Activated naive CD8-positive, alpha-beta T cell treated with anti-CD3 and anti-CD28 coated beads for 36 hours (primary cell): ENCODE measurements around the gene TMEM120A. TPM values are rescaled to one million over a fixed set of nuclear protein-coding genes. Genes with fewer than 3 reads are reported as not detected.

Experiments
- DNase-seq: peaks from one replicate; pipeline ENCODE4 v3.0.0; 2021
- H3K27ac Mint-ChIP-seq: one replicate; pipeline ENCODE4 v1.8.0; 2022; ENCODE audit warnings: mild to moderate bottlenecking, moderate library complexity, mixed read lengths
- H3K27me3 Mint-ChIP-seq: one replicate; pipeline ENCODE4 v1.8.0; 2022; ENCODE audit warnings: mild to moderate bottlenecking, mixed read lengths
- H3K36me3 Mint-ChIP-seq: one replicate; pipeline ENCODE4 v1.8.0; 2021; ENCODE audit warnings: mild to moderate bottlenecking, mixed read lengths
- H3K4me1 Mint-ChIP-seq: one replicate; pipeline ENCODE4 v1.8.0; 2021; ENCODE audit warnings: mixed read lengths
- H3K4me3 Mint-ChIP-seq: one replicate; pipeline ENCODE4 v1.8.0; 2022; ENCODE audit warnings: mild to moderate bottlenecking, moderate library complexity, mixed read lengths
- H3K9me3 Mint-ChIP-seq: one replicate; pipeline ENCODE4 v1.8.0; 2022; ENCODE audit warnings: mixed read lengths
- total RNA-seq, 2 experiments: library from RNA; stranded (reverse); gene quantifications; one replicate each; pipeline ENCODE4 v1.2.3, GENCODE V29; 2021

TMEM120A gene
- total RNA-seq, 2 experiments from 2014 or later, result 19.6 to 22.1 TPM

GRCh38 chr7:75961218-75961617 is 33.2 kb downstream of the TMEM120A start:
- no peak for DNase-seq
- Mint-ChIP-seq H3K9me3 (no peaks in the 10 kb centered on the region), H3K36me3 (peaks cover 4% of the 10 kb centered on the region), H3K27ac (no peak overlapping the region), H3K4me1 (no peaks in the 10 kb centered on the region), H3K27me3 (no peaks in the 10 kb centered on the region), H3K4me3 (no peak overlapping the region)

- H3K36me3 Mint-ChIP-seq, result peaks cover 4% of the 10 kb centered on the region
- no peaks in the 10 kb centered on the region for H3K9me3 Mint-ChIP-seq
- no peaks in the 10 kb centered on the region for H3K4me1 Mint-ChIP-seq
- no peak for DNase-seq
- no peaks in the 10 kb centered on the region for H3K27me3 Mint-ChIP-seq
- no peak overlapping the region for H3K4me3 Mint-ChIP-seq
- no peak overlapping the region for H3K27ac Mint-ChIP-seq
Observed at GRCh38 chr7:75960372-75960771, 34.0 kb downstream of the TMEM120A start.

DNA sequence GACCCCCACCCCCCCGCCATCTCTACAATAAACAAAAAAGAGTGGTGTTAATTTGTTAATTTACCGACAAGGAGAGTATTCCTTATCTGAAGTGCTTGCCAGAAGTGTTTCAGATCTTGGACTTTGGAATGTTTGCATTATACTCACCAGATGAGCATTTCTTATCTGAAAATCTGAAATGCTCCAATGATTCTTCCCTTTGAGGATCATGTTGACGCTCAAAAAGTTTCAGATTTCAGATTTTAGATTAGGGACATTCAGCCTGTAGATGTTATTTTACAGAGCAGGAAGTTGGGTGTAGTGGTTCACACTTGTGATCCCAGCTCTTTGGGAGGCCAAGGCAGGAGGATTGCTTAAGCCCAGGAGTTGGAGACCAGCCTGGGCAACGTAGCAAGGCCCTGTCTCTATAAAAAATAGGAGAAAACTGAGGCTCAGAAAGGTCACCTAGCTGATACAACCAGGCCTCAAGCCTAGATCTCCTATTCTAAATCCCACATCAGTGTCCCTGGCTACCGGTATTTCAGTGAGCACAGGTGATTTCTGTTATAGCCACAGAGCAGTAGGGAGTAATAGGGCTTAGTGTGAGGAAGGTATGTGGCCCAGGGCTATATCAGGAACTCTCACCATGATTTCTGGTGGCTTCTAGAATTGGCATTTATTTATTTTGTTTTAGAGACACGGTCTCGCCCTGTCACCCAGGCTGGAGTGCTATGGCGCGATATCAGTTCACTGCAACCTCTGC is 35.4 kb downstream of the TMEM120A start:
- Mint-ChIP-seq H3K9me3 (no peaks in the 10 kb centered on the region), H3K36me3 (peaks cover 4% of the 10 kb centered on the region), H3K4me1 (no peaks in the 10 kb centered on the region), H3K27me3 (no peaks in the 10 kb centered on the region), H3K27ac (no peak overlapping the region), H3K4me3 (no peak overlapping the region)
- no peak for DNase-seq

- Mint-ChIP-seq H3K27me3 (no peaks in the 10 kb centered on the region), H3K9me3 (no peaks in the 10 kb centered on the region), H3K27ac (no peak overlapping the region), H3K36me3 (peaks cover 4% of the 10 kb centered on the region), H3K4me3 (no peak overlapping the region), H3K4me1 (no peaks in the 10 kb centered on the region)
- DNase-seq, result no peak
Observed at GRCh38 chr7:75957021-75957736, 37.2 kb downstream of the TMEM120A start.

GRCh38 chr7:75955331-75955955 is 39.0 kb downstream of the TMEM120A start:
- no peak overlapping the region for H3K27ac Mint-ChIP-seq
- no peak for DNase-seq
- no peak overlapping the region for H3K4me3 Mint-ChIP-seq
- H3K27me3 Mint-ChIP-seq, result no peaks in the 10 kb centered on the region
- no peaks in the 10 kb centered on the region for H3K9me3 Mint-ChIP-seq
- peaks cover 4% of the 10 kb centered on the region for H3K36me3 Mint-ChIP-seq
- H3K4me1 Mint-ChIP-seq, result no peaks in the 10 kb centered on the region

GRCh38 chr7:75953931-75954330 is 40.5 kb downstream of the TMEM120A start:
- Mint-ChIP-seq H3K9me3 (no peaks in the 10 kb centered on the region), H3K36me3 (peaks cover 4% of the 10 kb centered on the region), H3K27me3 (no peaks in the 10 kb centered on the region), H3K4me1 (no peaks in the 10 kb centered on the region), H3K4me3 (no peak overlapping the region), H3K27ac (no peak overlapping the region)
- DNase-seq, result no peak

DNA sequence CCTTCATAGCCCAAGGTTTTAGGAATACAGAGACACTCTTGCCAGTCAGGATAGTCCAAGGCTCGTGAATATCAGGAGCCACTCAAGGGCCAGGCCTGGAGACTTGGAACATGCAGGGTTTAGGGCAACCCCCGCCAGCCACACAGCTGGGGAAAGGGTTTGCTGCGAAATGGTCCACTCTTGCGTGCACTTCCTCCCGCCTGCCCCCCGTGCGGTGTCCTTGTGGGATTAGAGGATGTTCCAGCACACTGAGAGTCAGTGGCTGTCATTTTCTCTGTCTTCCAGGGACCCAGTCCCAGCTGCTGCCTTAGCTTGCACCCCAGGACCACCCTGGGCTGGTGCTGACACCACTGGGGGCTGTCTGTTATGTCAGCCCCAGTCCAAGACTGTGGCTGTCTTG is 41.0 kb downstream of the TMEM120A start:
- Mint-ChIP-seq H3K9me3 (no peaks in the 10 kb centered on the region), H3K4me3 (no peak overlapping the region), H3K36me3 (peaks cover 4% of the 10 kb centered on the region), H3K27me3 (no peaks in the 10 kb centered on the region), H3K27ac (no peak overlapping the region), H3K4me1 (no peaks in the 10 kb centered on the region)
- DNase-seq, result no peak

DNA sequence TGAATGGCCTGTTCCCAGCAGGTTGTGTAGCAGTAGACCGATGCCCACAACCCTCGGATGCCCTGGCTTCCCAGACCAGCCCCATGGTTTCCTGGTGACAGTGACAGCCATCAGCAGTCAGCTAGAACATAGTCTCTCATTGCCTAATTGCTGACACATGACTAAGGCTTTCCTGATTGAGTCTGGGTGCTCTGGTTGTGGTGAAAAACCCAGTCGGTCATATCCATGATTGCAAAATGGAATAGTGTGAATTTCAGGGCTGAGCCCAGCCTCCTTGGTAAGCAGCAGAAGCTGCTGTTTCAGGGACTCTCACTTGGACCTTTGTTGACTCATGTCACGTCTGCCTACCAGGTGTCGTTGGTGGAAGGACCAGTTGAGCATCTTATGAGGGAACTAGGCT is 42.9 kb downstream of the TMEM120A start:
- peaks cover 2% of the 10 kb centered on the region for H3K36me3 Mint-ChIP-seq
- no peaks in the 10 kb centered on the region for H3K27me3 Mint-ChIP-seq
- no peak overlapping the region for H3K4me3 Mint-ChIP-seq
- H3K4me1 Mint-ChIP-seq, result peaks cover 4% of the 10 kb centered on the region
- H3K27ac Mint-ChIP-seq, result no peak overlapping the region
- no peak for DNase-seq
- no peaks in the 10 kb centered on the region for H3K9me3 Mint-ChIP-seq

DNA sequence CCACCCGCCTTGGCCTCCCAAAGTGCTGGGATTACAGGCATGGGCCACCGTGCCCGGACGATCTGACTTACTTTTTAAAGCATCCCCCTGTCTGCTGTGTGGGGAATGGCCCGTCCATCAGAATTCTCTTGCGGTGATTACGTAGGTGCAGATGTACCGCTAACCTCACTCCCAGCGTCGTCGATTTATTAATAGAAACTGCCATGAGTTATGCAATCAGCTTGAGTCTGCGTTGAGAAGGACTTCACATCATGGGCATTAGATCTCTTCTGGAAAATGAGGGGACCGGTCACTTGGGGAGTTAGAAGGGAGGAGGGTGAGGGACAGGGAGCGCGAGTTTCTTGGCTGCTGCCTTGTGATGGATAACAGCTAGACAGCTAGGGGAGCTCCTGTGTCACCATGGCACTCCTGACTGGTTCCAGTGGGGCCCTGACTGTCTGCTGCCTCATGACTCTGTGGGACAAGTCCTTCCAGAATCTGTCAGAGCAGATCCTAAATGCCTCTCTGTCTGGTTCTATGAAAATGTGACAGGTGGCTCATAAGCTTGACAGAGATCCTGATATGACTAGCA is 44.2 kb downstream of the TMEM120A start:
- Mint-ChIP-seq H3K27me3 (no peaks in the 10 kb centered on the region), H3K27ac (no peak overlapping the region), H3K9me3 (no peaks in the 10 kb centered on the region), H3K4me3 (no peak overlapping the region), H3K4me1 (peaks cover 16% of the 10 kb centered on the region), H3K36me3 (peaks cover 2% of the 10 kb centered on the region)
- no peak for DNase-seq

DNA sequence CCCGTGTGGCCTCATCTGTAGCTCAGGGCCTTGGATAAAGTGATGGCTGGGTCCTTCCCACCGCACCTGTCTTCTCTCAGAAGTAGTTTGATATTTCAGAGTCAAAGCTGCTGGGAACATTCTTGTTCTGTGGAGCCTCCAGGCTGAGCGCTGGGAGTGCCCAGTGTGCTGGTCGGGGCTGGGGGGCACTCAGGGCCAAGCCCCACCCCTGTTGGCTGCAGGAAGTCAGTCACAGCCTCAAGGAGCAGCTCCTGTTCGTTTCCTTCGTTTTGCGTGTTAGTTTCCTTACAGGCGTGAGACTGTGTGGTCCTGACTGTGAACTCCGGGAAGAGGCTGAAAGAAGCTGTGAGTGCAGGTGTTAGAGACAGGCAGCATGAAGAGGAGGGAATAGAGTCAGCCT is 46.2 kb downstream of the TMEM120A start:
- peaks cover 18% of the 10 kb centered on the region for H3K4me1 Mint-ChIP-seq
- H3K36me3 Mint-ChIP-seq, result peaks cover 2% of the 10 kb centered on the region
- no peaks in the 10 kb centered on the region for H3K9me3 Mint-ChIP-seq
- H3K27ac Mint-ChIP-seq, result no peak overlapping the region
- no peaks in the 10 kb centered on the region for H3K27me3 Mint-ChIP-seq
- no peak overlapping the region for H3K4me3 Mint-ChIP-seq
- no peak for DNase-seq

GRCh38 chr7:75946207-75946855 is 48.1 kb downstream of the TMEM120A start:
- no peaks in the 10 kb centered on the region for H3K27me3 Mint-ChIP-seq

GRCh38 chr7:75945297-75946168 is 48.9 kb downstream of the TMEM120A start:
- no peaks in the 10 kb centered on the region for H3K9me3 Mint-ChIP-seq
- H3K36me3 Mint-ChIP-seq, result peaks cover 2% of the 10 kb centered on the region
- peaks cover 18% of the 10 kb centered on the region for H3K4me1 Mint-ChIP-seq
- DNase-seq, result no peak
- no peak overlapping the region for H3K4me3 Mint-ChIP-seq
- no peaks in the 10 kb centered on the region for H3K27me3 Mint-ChIP-seq
- peak overlapping the region; percentile 17 for H3K27ac Mint-ChIP-seq

More at GRCh38 chr7:75946207-75946855, 48.1 kb downstream of the TMEM120A start:
- Mint-ChIP-seq H3K4me3 (no peak overlapping the region), H3K27ac (no peak overlapping the region), H3K9me3 (no peaks in the 10 kb centered on the region), H3K36me3 (peaks cover 2% of the 10 kb centered on the region), H3K4me1 (peaks cover 18% of the 10 kb centered on the region)
- no peak for DNase-seq

DNA sequence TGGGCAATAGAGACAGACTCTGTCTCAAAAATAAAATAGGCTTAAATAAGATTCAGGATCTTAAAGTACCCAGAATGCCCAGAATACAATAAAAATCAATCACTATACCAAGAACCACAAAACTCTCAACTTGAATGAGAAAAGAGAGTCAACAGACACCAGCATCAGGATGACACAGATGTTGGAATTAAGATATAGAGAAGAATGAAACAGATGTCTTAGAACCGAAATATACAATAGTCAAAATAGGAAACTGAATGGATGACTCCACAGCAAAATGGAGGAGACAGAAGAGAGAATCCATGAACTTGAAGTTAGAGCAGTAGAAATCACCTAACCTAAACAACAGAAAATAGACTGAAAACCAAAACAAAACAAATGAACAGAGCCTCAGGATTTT is 49.9 kb downstream of the TMEM120A start:
- Mint-ChIP-seq H3K4me1 (peaks cover 18% of the 10 kb centered on the region), H3K36me3 (peaks cover 2% of the 10 kb centered on the region), H3K27me3 (no peaks in the 10 kb centered on the region), H3K9me3 (no peaks in the 10 kb centered on the region), H3K4me3 (no peak overlapping the region), H3K27ac (no peak overlapping the region)
- DNase-seq, result no peak

DNA sequence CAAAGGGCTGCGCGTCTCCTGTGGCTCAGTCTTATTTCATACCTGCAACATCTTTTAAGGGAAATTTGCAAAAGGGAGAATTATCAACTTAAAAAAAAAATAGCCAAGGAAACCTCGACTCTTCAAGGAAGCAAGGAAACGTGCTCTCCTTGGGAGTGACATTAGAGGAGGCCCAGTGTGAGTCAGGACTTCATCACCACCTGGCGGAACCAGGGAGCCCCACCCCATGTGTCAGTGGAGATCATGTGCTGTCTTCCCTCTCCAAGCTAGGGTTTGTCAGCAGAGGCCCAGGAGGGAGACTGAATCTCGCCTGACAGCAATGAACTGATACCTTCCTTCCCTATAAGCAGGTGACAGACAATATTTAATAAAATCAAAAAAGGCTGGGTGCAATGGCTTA is 50.5 kb downstream of the TMEM120A start:
- no peak overlapping the region for H3K4me3 Mint-ChIP-seq
- no peaks in the 10 kb centered on the region for H3K9me3 Mint-ChIP-seq
- H3K27me3 Mint-ChIP-seq, result no peaks in the 10 kb centered on the region
- no peak overlapping the region for H3K27ac Mint-ChIP-seq
- peaks cover 18% of the 10 kb centered on the region for H3K4me1 Mint-ChIP-seq
- no peak for DNase-seq
- H3K36me3 Mint-ChIP-seq, result peaks cover 2% of the 10 kb centered on the region
